H1 (cell line): ENCODE results near the gene TMEM181. TPM values are rescaled to one million over a fixed set of nuclear protein-coding genes. Genes with fewer than 3 reads are reported as not detected.

ENCODE experiments used
- CTCF ChIA-PET: fragments of 300-600 bp; sonication (Branson Sonifier 250); formaldehyde crosslinking; loops from one replicate; lab custom pipeline; 2021; ENCODE audit not compliant: partially characterized antibody; lab: Charles Lee
- POLR2A ChIA-PET: fragments of 300-600 bp; sonication (Branson Sonifier 250); formaldehyde crosslinking; loops from one replicate; lab custom pipeline; 2021; ENCODE audit warnings: inconsistent platforms; ENCODE audit not compliant: partially characterized antibody; lab: Charles Lee
- DNase-seq, 2 experiments: peaks; one replicate each; pipeline versions ENCODE4 v3.0.0 to v3.0.0-alpha.2; 2010 to 2022; ENCODE audit warnings: low spot score in 2 of 2, low read depth in 1 of 2, mixed read lengths in 1 of 2
- FAIRE-seq: peaks from 2 replicates; lab custom pipeline; 2011; peaks lifted over from hg19 to GRCh38; lab: Jason Lieb, UNC
- H2AFZ ChIP-seq: 2 replicates; pipeline ENCODE4 v1.8.1; 2012; ENCODE audit warnings: low read length, inconsistent platforms
- H2AK5ac ChIP-seq: 2 replicates; pipeline ENCODE4 v1.6.1; 2013; ENCODE audit warnings: low read depth, low read length
- H2BK120ac ChIP-seq: replicated peaks from 2 replicates; pipeline ENCODE3; 2013; ENCODE audit warnings: low read depth, low read length, inconsistent platforms
- H2BK12ac ChIP-seq: 2 replicates; pipeline ENCODE4 v1.6.1; 2013; ENCODE audit warnings: low read depth, low read length
- H2BK15ac ChIP-seq: 2 replicates; pipeline ENCODE4 v1.6.1; 2013; ENCODE audit warnings: low read length
- H2BK20ac ChIP-seq: 2 replicates; pipeline ENCODE4 v1.6.1; 2013; ENCODE audit warnings: low read length
- H2BK5ac ChIP-seq: 2 replicates; pipeline ENCODE4 v1.6.1; 2013; ENCODE audit warnings: low read depth, low read length
- H3K14ac ChIP-seq: 2 replicates; pipeline ENCODE4 v1.6.1; 2013; ENCODE audit warnings: inconsistent platforms; ENCODE audit not compliant: insufficient read length
- H3K18ac ChIP-seq: 2 replicates; pipeline ENCODE4 v1.6.1; 2013; ENCODE audit warnings: low read length; ENCODE audit errors: extremely low read depth
- H3K23ac ChIP-seq: 2 replicates; pipeline ENCODE4 v1.6.1; 2013; ENCODE audit warnings: inconsistent platforms; ENCODE audit not compliant: insufficient read length
- H3K23me2 ChIP-seq: 2 replicates; pipeline ENCODE4 v1.6.1; 2013; ENCODE audit warnings: low read depth, low read length
- H3K27ac ChIP-seq: 2 replicates; pipeline ENCODE4 v1.6.1; 2011; ENCODE audit warnings: low read depth, low read length, inconsistent platforms
- H3K27me3 ChIP-seq, 4 experiments: replicated peaks in 1 of 4; 1 replicate in 1 of 4; 2 replicates in 3 of 4; pipeline versions ENCODE4 v1.6.1 to v1.8.1; 2011 to 2013; ENCODE audit warnings: low read length in 3 of 4, mild to moderate bottlenecking in 3 of 4, inconsistent platforms in 2 of 4, mixed read lengths in 2 of 4, moderate library complexity in 1 of 4; ENCODE audit not compliant: control insufficient read depth in 3 of 4, insufficient read depth in 3 of 4; ENCODE audit errors: extremely low read depth in 1 of 4
- H3K36me3 ChIP-seq, 4 experiments: 2 replicates each; pipeline versions ENCODE4 v1.6.1 to v1.8.1; 2011 to 2013; ENCODE audit warnings: mild to moderate bottlenecking in 4 of 4, low read length in 3 of 4, moderate library complexity in 2 of 4, control low read depth in 1 of 4, inconsistent platforms in 1 of 4; ENCODE audit not compliant: insufficient read depth in 4 of 4, control insufficient read depth in 2 of 4
- H3K4ac ChIP-seq: replicated peaks from 2 replicates; pipeline ENCODE3; 2013; ENCODE audit warnings: low read length, low read depth, mixed read lengths, inconsistent platforms; ENCODE audit not compliant: insufficient read length
- H3K4me1 ChIP-seq, 4 experiments: replicated peaks in 1 of 4; 1 replicate in 1 of 4; 2 replicates in 3 of 4; pipeline versions ENCODE4 v1.6.1 to v1.8.1; 2011 to 2013; ENCODE audit warnings: low read length in 3 of 4, inconsistent platforms in 2 of 4, mixed read lengths in 1 of 4; ENCODE audit not compliant: insufficient read depth in 4 of 4, control insufficient read depth in 3 of 4
- H3K4me2 ChIP-seq, 2 experiments: 2 replicates each; pipeline versions ENCODE4 v1.6.1 to v1.8.1; 2011 to 2013; ENCODE audit warnings: low read depth in 2 of 2, low read length in 2 of 2, control low read depth in 1 of 2, inconsistent platforms in 1 of 2, mild to moderate bottlenecking in 1 of 2; ENCODE audit not compliant: insufficient read depth in 1 of 2
- H3K4me3 ChIP-seq, 4 experiments: fragments of 200-600, 300-600 bp in 1 of 4; sonication (generic), shearing (Covaris generic), sonication (Bioruptor Twin) in 1 of 4; 2 replicates each; pipeline versions ENCODE4 v1.5.1 to v1.8.1; 2011 to 2016; ENCODE audit warnings: low read length in 4 of 4, low read depth in 3 of 4, control low read depth in 2 of 4, inconsistent platforms in 2 of 4, mild to moderate bottlenecking in 2 of 4, mixed read lengths in 1 of 4, moderate library complexity in 1 of 4; ENCODE audit not compliant: insufficient read depth in 2 of 4; ENCODE audit errors: extremely low read depth in 1 of 4
- H3K56ac ChIP-seq: replicated peaks from 2 replicates; pipeline ENCODE3; 2013; ENCODE audit warnings: low read depth, mild to moderate bottlenecking, mixed read lengths, low read length, inconsistent platforms; ENCODE audit not compliant: insufficient read length
- H3K79me1 ChIP-seq: 2 replicates; pipeline ENCODE4 v1.6.1; 2013; ENCODE audit warnings: low read depth, low read length, control low read depth
- H3K79me2 ChIP-seq, 2 experiments: 2 replicates each; pipeline versions ENCODE4 v1.6.1 to v1.8.1; 2012 to 2013; ENCODE audit warnings: low read length in 2 of 2, mild to moderate bottlenecking in 2 of 2, inconsistent platforms in 1 of 2; ENCODE audit not compliant: insufficient read depth in 2 of 2, control insufficient read depth in 1 of 2
- H3K9ac ChIP-seq, 4 experiments: replicated peaks in 1 of 4; 1 replicate in 1 of 4; 2 replicates in 3 of 4; pipeline versions ENCODE4 v1.6.1 to v1.8.1; 2011 to 2013; ENCODE audit warnings: low read depth in 3 of 4, low read length in 3 of 4, control low read depth in 2 of 4, mild to moderate bottlenecking in 2 of 4, moderate library complexity in 2 of 4, inconsistent platforms in 1 of 4; ENCODE audit errors: extremely low read depth in 1 of 4
- H3K9me3 ChIP-seq, 2 experiments: 2 replicates each; pipeline versions ENCODE4 v1.6.1 to v1.8.1; 2012 to 2013; ENCODE audit warnings: mild to moderate bottlenecking in 2 of 2, moderate library complexity in 2 of 2, control low read depth in 1 of 2, inconsistent platforms in 1 of 2, low read depth in 1 of 2, low read length in 1 of 2, mixed read lengths in 1 of 2; ENCODE audit not compliant: insufficient read depth in 2 of 2
- H4K20me1 ChIP-seq, 2 experiments: replicated peaks in 1 of 2; 2 replicates each; pipeline versions ENCODE3 to v1.8.1; 2011 to 2013; ENCODE audit warnings: inconsistent platforms in 2 of 2, low read length in 2 of 2, mild to moderate bottlenecking in 1 of 2; ENCODE audit not compliant: insufficient read depth in 2 of 2, control insufficient read depth in 1 of 2
- H4K5ac ChIP-seq: 2 replicates; pipeline ENCODE4 v1.6.1; 2013; ENCODE audit warnings: low read length, low read depth, mixed read lengths, inconsistent platforms; ENCODE audit not compliant: insufficient read length
- H4K8ac ChIP-seq: 2 replicates; pipeline ENCODE4 v1.8.0; 2013; ENCODE audit warnings: mild to moderate bottlenecking, moderate library complexity, low read length, inconsistent platforms; ENCODE audit not compliant: insufficient read depth; ENCODE audit errors: extremely low read depth
- H4K91ac ChIP-seq: replicated peaks from 2 replicates; pipeline ENCODE3; 2013; ENCODE audit warnings: low read length, mixed read lengths, inconsistent platforms; ENCODE audit not compliant: insufficient read length
- BCL11A ChIP-seq, 2 experiments: IDR thresholded peaks; one replicate each; pipeline ENCODE4 v1.6.1; 2011; ENCODE audit warnings: low read depth in 2 of 2, low read length in 2 of 2, mild to moderate bottlenecking in 2 of 2
- BRCA1 ChIP-seq: IDR thresholded peaks from 2 replicates; pipeline ENCODE4 v1.6.1; 2012; ENCODE audit warnings: low read depth, low read length, improper control_type of control experiment
- CBX5 ChIP-seq: fragments of 300-800, 300-1000 bp; sonication (generic); IDR thresholded peaks from 2 replicates; pipeline ENCODE4 v1.7.1; 2016; ENCODE audit warnings: antibody characterized with exemption, low read length, low read depth
- EZH2 ChIP-seq: fragments of 200-600 bp; sonication (generic); IDR thresholded peaks from 2 replicates; pipeline ENCODE4 v1.7.1; 2012; ENCODE audit warnings: low read depth, mild to moderate bottlenecking, moderate library complexity, low read length, inconsistent platforms; ENCODE audit not compliant: severe bottlenecking
- KDM4A ChIP-seq: IDR thresholded peaks from one replicate; pipeline ENCODE4 v1.7.1; 2012; ENCODE audit warnings: low read depth, mild to moderate bottlenecking, moderate library complexity, low read length, inconsistent platforms; ENCODE audit not compliant: severe bottlenecking
- NANOG ChIP-seq: IDR thresholded peaks from 2 replicates; pipeline ENCODE4 v1.6.1; 2011; ENCODE audit warnings: low read length, low read depth, mild to moderate bottlenecking, inconsistent platforms; ENCODE audit not compliant: insufficient read depth, poor library complexity, severe bottlenecking
- PHF8 ChIP-seq: fragments of 200-600 bp; sonication (generic); conservative IDR thresholded peaks from 2 replicates; pipeline ENCODE4 v1.7.1; 2012; ENCODE audit warnings: low read depth, mild to moderate bottlenecking, inconsistent platforms, low read length, moderate library complexity
- POLR2A ChIP-seq, 2 experiments: IDR thresholded peaks; 1 replicate in 1 of 2; 2 replicates in 1 of 2; pipeline ENCODE4 v1.6.1; 2011; ENCODE audit warnings: low read depth in 2 of 2, low read length in 2 of 2, mild to moderate bottlenecking in 2 of 2; ENCODE audit errors: control extremely low read depth in 1 of 2
- RFX5 ChIP-seq: IDR thresholded peaks from 2 replicates; pipeline ENCODE4 v1.6.1; 2011; ENCODE audit warnings: low read depth, low read length, improper control_type of control experiment, borderline replicate concordance
- SIN3A ChIP-seq, 2 experiments: IDR thresholded peaks in 1 of 2; conservative IDR thresholded peaks in 1 of 2; 2 replicates each; pipeline ENCODE4 v1.6.1; 2011 to 2012; ENCODE audit warnings: low read length in 2 of 2, improper control_type of control experiment in 1 of 2, low read depth in 1 of 2, mild to moderate bottlenecking in 1 of 2
- SIX5 ChIP-seq: IDR thresholded peaks from 2 replicates; pipeline ENCODE4 v1.6.1; 2011; ENCODE audit warnings: mild to moderate bottlenecking, low read depth, low read length
- SP4 ChIP-seq: IDR thresholded peaks from 2 replicates; pipeline ENCODE4 v1.6.1; 2012; ENCODE audit warnings: low read length, inconsistent platforms
- SUZ12 ChIP-seq: fragments of 200-600 bp; sonication (generic); IDR thresholded peaks from 2 replicates; pipeline ENCODE4 v1.6.1; 2012; ENCODE audit warnings: mild to moderate bottlenecking, inconsistent platforms, low read length, moderate library complexity, mixed read lengths
- WGBS, 2 experiments: shearing (Covaris generic) in 1 of 2; methylation state at CpG; one replicate each; pipeline versions ENCODE4 v1.1.6 to v1.1.7; 2013 to 2015; ENCODE audit warnings: low lambda C conversion rate in 2 of 2, mixed read lengths in 2 of 2, inconsistent platforms in 1 of 2, low coverage in 1 of 2, missing lambda C conversion rate in 1 of 2; ENCODE audit not compliant: insufficient replicate concordance in 2 of 2, insufficient coverage in 1 of 2, insufficient read length in 1 of 2; ENCODE audit errors: extremely low coverage in 1 of 2, missing lambda C conversion rate in 1 of 2; 5-methylcytosine and 5-hydroxymethylcytosine counted together
- polyA plus RNA-seq, 7 experiments: library from polyadenylated mRNA; depleted of rRNA in 3 of 7; stranded (reverse) in 5 of 7; unstranded in 2 of 7; fragments of >200 nt in 5 of 7; fragments of 200-250 nt in 2 of 7; gene quantifications; 1 replicate in 5 of 7; 2 replicates in 1 of 7; 4 replicates in 1 of 7; pipeline versions ENCODE4 v1.2.1 to v1.2.3, GENCODE V29; 2011 to 2013; ENCODE audit warnings: missing spikeins in 2 of 7, mixed read lengths in 2 of 7
- total RNA-seq: library from RNA; stranded (reverse); fragmentation: NEBNext Ultra II Directional; extraction: Animal tissue kit (Norgen Biotek cat#: 25700); gene quantifications from 2 replicates; pipeline ENCODE4 v1.2.1, GENCODE V29; 2021

TMEM181 gene
- total and polyA plus RNA-seq, 2 of the 8 experiments (the other 6 are each of a cell fraction or from before 2014, with no cell fraction given): 8.6 to 19.0 TPM

- Histone ChIP-seq H3K4me1 (peaks cover 0 to 7% (median 4%) of the 10 kb centered on the region in 4 experiments; a peak in 5 of 7 replicates), H4K5ac (no peak overlapping the region), H2BK120ac (no peak overlapping the region), H2BK20ac (no peak overlapping the region), H3K14ac (no peak overlapping the region), H3K4me3 (no peak overlapping the region), H4K8ac (no peak overlapping the region), H3K36me3 (no peaks in the 10 kb centered on the region), H2AK5ac (no peak overlapping the region), H3K4me2 (no peak overlapping the region), H2BK12ac (no peak overlapping the region), H4K20me1 (no peaks in the 10 kb centered on the region), H3K23me2 (no peaks in the 10 kb centered on the region), H3K18ac (no peak overlapping the region), H2BK15ac (no peak overlapping the region), H3K56ac (no peak overlapping the region), H3K27me3 (no peaks in the 10 kb centered on the region), H3K79me2 (no peaks in the 10 kb centered on the region), H3K79me1 (no peaks in the 10 kb centered on the region), H3K27ac (no peak overlapping the region), H2AFZ (no peak overlapping the region), H4K91ac (no peak overlapping the region), H3K23ac (no peak overlapping the region), H3K4ac (no peak overlapping the region), H2BK5ac (no peak overlapping the region), H3K9me3 (no peaks in the 10 kb centered on the region), H3K9ac (no peak overlapping the region)
- 87% methylated on average over 6 of the region's 6 CpGs; no CpG with 5 or more reads in 1 of the 2 experiments for WGBS, 2 experiments
- CTCF ChIA-PET: interaction anchor here (0.6 to 3.1 kb wide), 5 partner anchors 11 to 348 kb away, joined by 3 to 12 read pairs (median 4); no protein-coding TSS in a partner anchor
- POLR2A ChIA-PET: interaction anchor here (1.6 kb wide), 1 partner anchor 9 kb away, joined by 3 read pairs; no protein-coding TSS in a partner anchor
- FAIRE-seq: peak; percentile 19
- DNase-seq: no peak
- TF ChIP-seq POLR2A (IDR thresholded peaks at IDR 0.05; ENCODE audit: control extremely low read depth in 1 of 2, low read depth in 2 of 2, low read length in 2 of 2) (no peak), BRCA1 (no peak), SP4 (no peak), SIN3A (conservative IDR thresholded peaks at IDR 0.05 in 1 of 2, IDR thresholded peaks at IDR 0.05 in 1 of 2; ENCODE audit: low read depth in 1 of 2, low read length in 2 of 2) (no peak), EZH2 (no peak), PHF8 (no peak), SUZ12 (no peak), BCL11A (IDR thresholded peaks at IDR 0.05; ENCODE audit: low read depth in 2 of 2, low read length in 2 of 2) (no peak), CBX5 (no peak), SIX5 (no peak), KDM4A (no peak), NANOG (no peak), RFX5 (no peak)
These were observed 7.7 kb upstream of the TMEM181 start for GRCh38 chr6:158552055-158552795.
